Measurements from ENCODE around the gene CCDC154.

DNA sequence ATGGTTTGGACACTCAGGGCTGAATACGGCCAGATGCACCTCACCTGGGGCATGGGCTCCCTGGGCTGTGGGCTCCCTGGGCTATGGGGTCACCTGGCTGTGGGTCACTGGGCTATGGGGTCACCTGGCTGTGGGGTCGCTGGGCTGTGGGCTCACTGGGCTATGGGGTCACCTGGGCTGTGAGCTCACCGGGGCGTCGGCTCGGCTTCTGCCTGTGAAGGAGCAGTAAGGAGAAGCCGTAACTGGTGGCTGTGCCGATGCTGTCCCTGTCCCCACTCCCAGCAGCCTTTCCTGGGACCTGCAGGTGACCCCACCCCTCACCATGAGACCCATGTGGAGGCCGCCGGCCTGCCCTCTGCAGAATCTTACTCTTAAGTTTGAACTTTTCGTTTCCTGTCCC lies 15.3 kb downstream of the CCDC154 start:
- no peak for TF ChIP-seq REST (IDR thresholded peaks at IDR 0.05; ENCODE audit: insufficient read depth in 1 of 2, low read depth in 2 of 2, low read length in 2 of 2)
- no peak for TF ChIP-seq POLR2AphosphoS5 (IDR thresholded peaks at IDR 0.05; ENCODE audit: low read depth, low read length)
- TF ChIP-seq SIN3A (IDR thresholded peaks at IDR 0.05; ENCODE audit: borderline replicate concordance, insufficient read depth, low read length), result no peak
- TF ChIP-seq TAF1 (IDR thresholded peaks at IDR 0.05; ENCODE audit: borderline replicate concordance, insufficient read depth, low read length), result no peak
- no peak for TF ChIP-seq FOXP2 (optimal IDR thresholded peaks at IDR 0.05; ENCODE audit: borderline replicate concordance, extremely low read depth, extremely low read length, insufficient read depth)

Measured in PFSK-1 (cell line).